Measurements from ENCODE around the gene PSMB7. TPM values are rescaled to one million over a fixed set of nuclear protein-coding genes. Genes with fewer than 3 reads are reported as not detected.

PSMB7 gene
- total and polyA plus RNA-seq, 2 donors from 2014 or later = 105 to 250 TPM

DNA sequence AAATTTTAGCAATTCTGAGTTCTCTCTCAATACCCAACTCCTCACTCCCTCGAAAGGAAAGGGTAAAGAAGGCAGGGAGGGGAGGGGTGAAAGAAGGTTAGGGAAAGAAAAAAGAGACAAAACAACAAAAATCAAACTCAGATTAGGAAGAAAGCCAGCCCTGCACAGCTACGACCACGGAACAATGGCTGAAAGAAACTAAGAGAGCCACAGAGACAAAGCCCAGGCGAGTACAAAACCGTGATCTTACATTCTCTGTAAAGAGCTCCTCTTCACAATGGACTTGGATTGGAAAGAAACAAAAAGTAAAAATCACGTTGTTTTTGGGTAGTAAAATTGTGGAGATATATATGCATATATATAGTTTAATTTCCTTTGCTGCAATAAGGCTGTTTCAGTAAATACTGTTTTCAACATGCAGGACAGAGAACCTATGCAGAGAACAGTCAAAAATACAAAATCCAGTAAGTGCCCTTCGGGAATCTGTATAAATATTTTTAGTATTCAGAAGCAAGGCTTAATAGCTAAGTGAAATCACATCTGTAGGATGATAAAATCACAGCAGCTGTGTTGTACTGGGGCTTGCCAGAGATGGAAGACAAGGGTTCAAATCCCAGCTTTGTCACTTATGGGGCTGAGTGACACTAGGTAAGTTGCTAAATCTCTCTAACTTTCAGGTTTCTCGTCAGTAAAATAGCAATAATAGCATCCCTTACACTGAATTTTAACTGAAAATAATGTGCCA is 16.9 kb downstream of the PSMB7 start:
- no peaks in the 10 kb centered on the region for H3K4me1 ChIP-seq (ENCODE audit: control insufficient read depth in 2 of 3, insufficient read depth in 2 of 3, low read depth in 1 of 3, low read length in 3 of 3)
- H3K9me3 ChIP-seq (ENCODE audit: control insufficient read depth in 2 of 3, insufficient read depth in 1 of 3, low read length in 3 of 3) = no peaks in the 10 kb centered on the region
- no peaks in the 10 kb centered on the region for H3K27me3 ChIP-seq (ENCODE audit: control insufficient read depth, insufficient read depth, low read length)
- no peak overlapping the region for H3K27ac ChIP-seq (ENCODE audit: low read depth in 2 of 2, low read length in 2 of 2)
- no peak for FAIRE-seq
- intact Hi-C loops (cut with DNase I) = no loop called here
- H3K9ac ChIP-seq (ENCODE audit: low read length in 3 of 3) = no peak overlapping the region
- H3K4me3 ChIP-seq (ENCODE audit: low read length in 3 of 3) = no peak overlapping the region
- DNase-seq = no peak
- H3K36me3 ChIP-seq (ENCODE audit: control insufficient read depth in 2 of 3, insufficient read depth in 3 of 3, low read length in 3 of 3) = peaks cover 0 to 10% (median 7%) of the 10 kb centered on the region in 3 donors
- TF ChIP-seq, protein P1, sequence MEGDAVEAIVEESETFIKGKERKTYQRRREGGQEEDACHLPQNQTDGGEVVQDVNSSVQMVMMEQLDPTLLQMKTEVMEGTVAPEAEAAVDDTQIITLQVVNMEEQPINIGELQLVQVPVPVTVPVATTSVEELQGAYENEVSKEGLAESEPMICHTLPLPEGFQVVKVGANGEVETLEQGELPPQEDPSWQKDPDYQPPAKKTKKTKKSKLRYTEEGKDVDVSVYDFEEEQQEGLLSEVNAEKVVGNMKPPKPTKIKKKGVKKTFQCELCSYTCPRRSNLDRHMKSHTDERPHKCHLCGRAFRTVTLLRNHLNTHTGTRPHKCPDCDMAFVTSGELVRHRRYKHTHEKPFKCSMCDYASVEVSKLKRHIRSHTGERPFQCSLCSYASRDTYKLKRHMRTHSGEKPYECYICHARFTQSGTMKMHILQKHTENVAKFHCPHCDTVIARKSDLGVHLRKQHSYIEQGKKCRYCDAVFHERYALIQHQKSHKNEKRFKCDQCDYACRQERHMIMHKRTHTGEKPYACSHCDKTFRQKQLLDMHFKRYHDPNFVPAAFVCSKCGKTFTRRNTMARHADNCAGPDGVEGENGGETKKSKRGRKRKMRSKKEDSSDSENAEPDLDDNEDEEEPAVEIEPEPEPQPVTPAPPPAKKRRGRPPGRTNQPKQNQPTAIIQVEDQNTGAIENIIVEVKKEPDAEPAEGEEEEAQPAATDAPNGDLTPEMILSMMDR (IDR thresholded peaks at IDR 0.05; ENCODE audit: borderline replicate concordance, extremely low read depth, insufficient read depth) = no peak

DNA sequence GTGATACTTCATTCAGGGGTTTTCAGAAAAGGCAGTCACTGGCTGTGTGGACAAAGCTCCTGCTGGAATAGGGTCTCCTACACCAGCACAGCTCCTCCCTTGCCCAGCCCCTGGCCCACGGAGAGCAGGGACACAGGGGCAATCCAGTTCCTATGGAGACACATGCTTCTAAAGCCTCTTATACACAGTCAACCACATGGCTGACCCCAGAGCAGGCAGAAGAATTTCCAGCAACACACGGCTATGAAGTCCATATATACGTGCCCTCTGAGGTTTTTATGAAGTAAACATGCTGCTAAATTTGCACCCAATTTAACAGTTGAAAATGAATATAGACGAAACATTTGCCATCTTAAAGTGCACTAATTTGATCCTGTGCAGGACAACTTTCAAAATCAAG is 19.4 kb downstream of the PSMB7 start:
- no peak overlapping the region for H3K4me3 ChIP-seq (ENCODE audit: low read length in 3 of 3)
- intact Hi-C loops (cut with DNase I) = no loop called here
- FAIRE-seq = no peak
- H3K9me3 ChIP-seq (ENCODE audit: control insufficient read depth in 2 of 3, insufficient read depth in 1 of 3, low read length in 3 of 3) = no peaks in the 10 kb centered on the region
- TF ChIP-seq, protein P1 (IDR thresholded peaks at IDR 0.05; ENCODE audit: borderline replicate concordance, extremely low read depth, insufficient read depth) = no peak
- H3K36me3 ChIP-seq (ENCODE audit: control insufficient read depth in 2 of 3, insufficient read depth in 3 of 3, low read length in 3 of 3) = peaks cover 0 to 5% (median 3%) of the 10 kb centered on the region in 3 donors
- DNase-seq = no peak
- no peak overlapping the region for H3K9ac ChIP-seq (ENCODE audit: low read length in 3 of 3)
- H3K4me1 ChIP-seq (ENCODE audit: control insufficient read depth in 2 of 3, insufficient read depth in 2 of 3, low read depth in 1 of 3, low read length in 3 of 3) = peaks cover 0 to 9% (median 5%) of the 10 kb centered on the region in 3 donors
- H3K27me3 ChIP-seq (ENCODE audit: control insufficient read depth, insufficient read depth, low read length) = no peaks in the 10 kb centered on the region
- no peak overlapping the region for H3K27ac ChIP-seq (ENCODE audit: low read depth in 2 of 2, low read length in 2 of 2)

DNA sequence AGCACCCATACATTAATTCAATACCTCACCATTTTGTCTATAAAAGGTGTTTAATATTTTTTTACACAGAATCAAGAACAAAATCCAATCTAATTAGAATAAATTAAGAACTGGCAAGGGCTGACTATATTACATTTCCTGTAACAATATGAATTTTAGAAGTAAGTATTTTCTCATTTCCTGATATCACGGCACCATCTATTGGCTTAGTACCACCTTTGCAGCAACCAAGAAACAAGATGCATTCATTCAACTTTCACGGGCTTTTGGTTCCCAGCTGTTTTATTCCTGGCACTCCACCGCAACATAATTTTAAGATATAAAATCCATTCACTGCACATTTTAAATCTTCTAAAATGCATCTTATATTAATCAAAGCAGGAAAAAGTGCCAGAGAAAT is 20.6 kb downstream of the PSMB7 start:
- peaks cover 0 to 12% (median 11%) of the 10 kb centered on the region in 3 donors for H3K4me1 ChIP-seq (ENCODE audit: control insufficient read depth in 2 of 3, insufficient read depth in 2 of 3, low read depth in 1 of 3, low read length in 3 of 3)
- intact Hi-C loops (cut with DNase I) = no loop called here
- no peak for FAIRE-seq

More for the DNA sequence above, 20.6 kb downstream of the PSMB7 start:
- Histone ChIP-seq H3K9me3 (ENCODE audit: control insufficient read depth in 2 of 3, insufficient read depth in 1 of 3, low read length in 3 of 3) (no peaks in the 10 kb centered on the region), H3K9ac (ENCODE audit: low read length in 3 of 3) (no peak overlapping the region), H3K27me3 (ENCODE audit: control insufficient read depth, insufficient read depth, low read length) (no peaks in the 10 kb centered on the region), H3K36me3 (ENCODE audit: control insufficient read depth in 2 of 3, insufficient read depth in 3 of 3, low read length in 3 of 3) (no peaks in the 10 kb centered on the region), H3K4me3 (ENCODE audit: low read length in 3 of 3) (no peak overlapping the region), H3K27ac (ENCODE audit: low read depth in 2 of 2, low read length in 2 of 2) (no peak overlapping the region)
- DNase-seq = no peak
- TF ChIP-seq, protein P1 (IDR thresholded peaks at IDR 0.05; ENCODE audit: borderline replicate concordance, extremely low read depth, insufficient read depth) = no peak

Measured in kidney (tissue), 14 donors.